Neural progenitor cell (in vitro differentiated cells): Measurements from ENCODE around the gene COG4. TPM values are rescaled to one million over a fixed set of nuclear protein-coding genes. Genes with fewer than 3 reads are reported as not detected.

Source experiments
- DNase-seq: peaks from one replicate; pipeline ENCODE4 v3.0.0-alpha.2; 2016; ENCODE audit warnings: low spot score
- H2AFZ ChIP-seq: fragments of 200-600 bp; sonication (generic); replicated peaks from 2 replicates; pipeline ENCODE4 v1.6.1; 2016; ENCODE audit warnings: antibody characterized with exemption
- H3F3A ChIP-seq: fragments of 200-600 bp; sonication (generic); 2 replicates; pipeline ENCODE4 v1.6.1; 2016; ENCODE audit warnings: antibody characterized with exemption, low read depth
- H3K27ac ChIP-seq: fragments of 200-600 bp; sonication (generic); 2 replicates; pipeline ENCODE4 v1.5.1; 2016; ENCODE audit warnings: mild to moderate bottlenecking
- H3K27me3 ChIP-seq: fragments of 200-600 bp; sonication (generic); 2 replicates; pipeline ENCODE4 v1.6.1; 2016; ENCODE audit warnings: mild to moderate bottlenecking, moderate library complexity
- H3K36me3 ChIP-seq: fragments of 200-600 bp; sonication (generic); 2 replicates; pipeline ENCODE4 v1.5.1; 2016
- H3K4me1 ChIP-seq: fragments of 200-600 bp; sonication (generic); 2 replicates; pipeline ENCODE4 v1.6.1; 2016; ENCODE audit warnings: mixed run types
- H3K4me2 ChIP-seq: fragments of 200-600 bp; sonication (generic); 2 replicates; pipeline ENCODE4 v1.6.1; 2016
- H3K4me3 ChIP-seq: fragments of 200-600 bp; sonication (generic); 2 replicates; pipeline ENCODE4 v1.5.1; 2016
- H3K79me2 ChIP-seq: fragments of 200-600 bp; sonication (generic); 2 replicates; pipeline ENCODE4 v1.6.1; 2016; ENCODE audit warnings: low read depth
- H3K9ac ChIP-seq: fragments of 200-600 bp; sonication (generic); 2 replicates; pipeline ENCODE4 v1.6.1; 2016
- H3K9me3 ChIP-seq: fragments of 200-600 bp; sonication (generic); 2 replicates; pipeline ENCODE4 v1.5.1; 2016; ENCODE audit warnings: low read depth
- H4K20me1 ChIP-seq: fragments of 200-600 bp; sonication (generic); 2 replicates; pipeline ENCODE4 v1.6.1; 2016; ENCODE audit warnings: low read depth
- H3K27ac Mint-ChIP-seq: 3 replicates; pipeline ENCODE4 v1.8.0; 2021; ENCODE audit warnings: mixed read lengths
- H3K27me3 Mint-ChIP-seq: 2 replicates; pipeline ENCODE4 v1.8.0; 2022; ENCODE audit warnings: low read depth, mild to moderate bottlenecking, inconsistent platforms, moderate library complexity, mixed read lengths; ENCODE audit not compliant: insufficient read depth
- H3K36me3 Mint-ChIP-seq: 3 replicates; pipeline ENCODE4 v1.8.0; 2021; ENCODE audit warnings: mixed read lengths
- H3K4me1 Mint-ChIP-seq: 3 replicates; pipeline ENCODE4 v1.8.0; 2021; ENCODE audit warnings: mixed read lengths
- H3K4me3 Mint-ChIP-seq: 3 replicates; pipeline ENCODE4 v1.8.0; 2021; ENCODE audit warnings: mild to moderate bottlenecking, moderate library complexity, mixed read lengths
- H3K9me3 Mint-ChIP-seq: 3 replicates; pipeline ENCODE4 v1.8.0; 2020; ENCODE audit warnings: mixed read lengths
- CTCF ChIP-seq: fragments of 200-600 bp; sonication (generic); IDR thresholded peaks from 2 replicates; pipeline ENCODE4 v1.5.1; 2017; ENCODE audit warnings: antibody characterized with exemption, mild to moderate bottlenecking
- EZH2 ChIP-seq: fragments of 200-600 bp; sonication (generic); IDR thresholded peaks from 2 replicates; pipeline ENCODE4 v1.6.1; 2017; ENCODE audit warnings: antibody characterized with exemption, mild to moderate bottlenecking, moderate library complexity
- EZH2phosphoT487 ChIP-seq: fragments of 200-600 bp; sonication (generic); IDR thresholded peaks from 2 replicates; pipeline ENCODE4 v1.6.1; 2017; ENCODE audit warnings: antibody characterized with exemption
- total RNA-seq: library from RNA; depleted of rRNA; stranded (reverse); fragments of >200 nt; gene quantifications from 2 replicates; pipeline ENCODE4 v1.2.3, GENCODE V29; 2015; ENCODE audit warnings: low replicate concordance

COG4 gene
- total RNA-seq, 1 donor from 2014 or later = 62.4 TPM

- no peaks in the 10 kb centered on the region for H3K9me3 Mint-ChIP-seq
- Histone ChIP-seq H3K4me1 (no peaks in the 10 kb centered on the region), H3F3A (peaks cover under 1% of the 10 kb centered on the region)
Measured at GRCh38 chr16:70552675-70553074, 29.3 kb upstream of the COG4 start.

DNA sequence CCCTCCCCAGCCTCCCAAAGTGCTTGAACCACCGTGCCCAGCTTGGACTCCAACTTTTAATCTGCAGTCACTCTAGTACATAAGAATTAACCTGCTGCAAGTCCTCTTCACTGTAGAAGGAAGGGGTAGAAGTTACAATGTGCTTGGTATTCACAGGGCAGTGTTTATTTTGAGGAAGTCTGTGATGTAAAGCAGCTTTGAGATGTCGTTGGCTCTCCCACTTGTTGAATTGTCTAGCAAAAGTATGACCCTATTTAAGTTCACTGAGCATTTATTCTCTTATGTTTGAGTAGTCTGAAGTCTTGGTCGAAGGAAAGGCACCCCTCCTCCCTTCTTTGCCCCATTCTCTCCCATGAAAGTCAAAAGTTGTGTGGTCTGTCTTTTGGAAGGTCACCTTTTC lies 28.4 kb upstream of the COG4 start:
- no peaks in the 10 kb centered on the region for H3K27me3 ChIP-seq
- peaks cover 89% of the 10 kb centered on the region for H4K20me1 ChIP-seq
- Mint-ChIP-seq H3K4me1 (no peaks in the 10 kb centered on the region), H3K36me3 (peaks cover 53% of the 10 kb centered on the region), H3K27me3 (no peaks in the 10 kb centered on the region), H3K27ac (no peak overlapping the region), H3K4me3 (no peak overlapping the region), H3K9me3 (no peaks in the 10 kb centered on the region)
- TF ChIP-seq EZH2phosphoT487 = no peak
- no peak for TF ChIP-seq CTCF
- TF ChIP-seq EZH2 = no peak
- peaks cover 79% of the 10 kb centered on the region for H3K79me2 ChIP-seq
- peaks cover 30% of the 10 kb centered on the region for H3K36me3 ChIP-seq
- no peaks in the 10 kb centered on the region for H3K9me3 ChIP-seq
- no peak overlapping the region for H3K4me2 ChIP-seq
- DNase-seq = no peak
- H3F3A ChIP-seq = no peaks in the 10 kb centered on the region
- no peaks in the 10 kb centered on the region for H3K4me1 ChIP-seq
- no peak overlapping the region for H3K9ac ChIP-seq
- no peak overlapping the region for H3K4me3 ChIP-seq
- no peak overlapping the region for H2AFZ ChIP-seq
- no peak overlapping the region for H3K27ac ChIP-seq

More at GRCh38 chr16:70552675-70553074, 29.3 kb upstream of the COG4 start:
- Histone ChIP-seq H3K36me3 (peaks cover 30% of the 10 kb centered on the region), H3K4me2 (no peak overlapping the region), H3K9me3 (no peaks in the 10 kb centered on the region), H3K27me3 (no peaks in the 10 kb centered on the region), H3K27ac (no peak overlapping the region), H4K20me1 (peaks cover 92% of the 10 kb centered on the region), H3K79me2 (peaks cover 82% of the 10 kb centered on the region), H3K9ac (no peak overlapping the region), H2AFZ (no peak overlapping the region), H3K4me3 (no peak overlapping the region)
- DNase-seq = no peak
- Mint-ChIP-seq H3K4me1 (no peaks in the 10 kb centered on the region), H3K27ac (no peak overlapping the region), H3K36me3 (peaks cover 61% of the 10 kb centered on the region), H3K27me3 (no peaks in the 10 kb centered on the region), H3K4me3 (no peak overlapping the region)
- no peak for TF ChIP-seq CTCF
- TF ChIP-seq EZH2 = no peak
- no peak for TF ChIP-seq EZH2phosphoT487

- no peak for DNase-seq
- Histone ChIP-seq H3K4me3 (no peak overlapping the region), H2AFZ (no peak overlapping the region), H4K20me1 (peaks cover 96% of the 10 kb centered on the region), H3K36me3 (peaks cover 37% of the 10 kb centered on the region), H3K4me1 (no peaks in the 10 kb centered on the region), H3K79me2 (peaks cover 95% of the 10 kb centered on the region), H3K4me2 (no peak overlapping the region), H3K9ac (no peak overlapping the region), H3F3A (peaks cover 4% of the 10 kb centered on the region), H3K9me3 (no peaks in the 10 kb centered on the region), H3K27me3 (no peaks in the 10 kb centered on the region), H3K27ac (no peak overlapping the region)
- H3K9me3 Mint-ChIP-seq = no peaks in the 10 kb centered on the region
- peaks cover 48% of the 10 kb centered on the region for H3K36me3 Mint-ChIP-seq
- no peaks in the 10 kb centered on the region for H3K4me1 Mint-ChIP-seq
- TF ChIP-seq EZH2 = no peak
- TF ChIP-seq EZH2phosphoT487 = no peak
- TF ChIP-seq CTCF = no peak
- no peak overlapping the region for H3K4me3 Mint-ChIP-seq
- no peak overlapping the region for H3K27ac Mint-ChIP-seq
- no peaks in the 10 kb centered on the region for H3K27me3 Mint-ChIP-seq
Measured at GRCh38 chr16:70550082-70550481, 26.7 kb upstream of the COG4 start.
